Erythroblast (primary cell): Measurements from ENCODE around the gene RBBP8.

Experiments used
- GATA1 ChIP-seq: IDR thresholded peaks from 2 replicates; pipeline ENCODE4 v1.6.1; 2011; ENCODE audit warnings: low read depth, mild to moderate bottlenecking, control low read depth, low read length, moderate library complexity
- POLR2A ChIP-seq: IDR thresholded peaks from 2 replicates; pipeline ENCODE4 v1.6.1; 2011; ENCODE audit warnings: mild to moderate bottlenecking, low read length

- TF ChIP-seq POLR2A (no peak), GATA1 (no peak)
Measured at GRCh38 chr18:22913861-22914260, 19.3 kb upstream of the RBBP8 start.
